Embryonic facial prominence (tissue), 1 donor: ENCODE results near the gene CIB2.
A peak's percentile ranks its signal among the peaks of the same experiment; 100 is the strongest.

Experiments
- DNase-seq: peaks from one replicate; pipeline ENCODE4 v3.0.0-alpha.2; 2016; ENCODE audit errors: extremely low spot score

The CIB2 gene

DNA sequence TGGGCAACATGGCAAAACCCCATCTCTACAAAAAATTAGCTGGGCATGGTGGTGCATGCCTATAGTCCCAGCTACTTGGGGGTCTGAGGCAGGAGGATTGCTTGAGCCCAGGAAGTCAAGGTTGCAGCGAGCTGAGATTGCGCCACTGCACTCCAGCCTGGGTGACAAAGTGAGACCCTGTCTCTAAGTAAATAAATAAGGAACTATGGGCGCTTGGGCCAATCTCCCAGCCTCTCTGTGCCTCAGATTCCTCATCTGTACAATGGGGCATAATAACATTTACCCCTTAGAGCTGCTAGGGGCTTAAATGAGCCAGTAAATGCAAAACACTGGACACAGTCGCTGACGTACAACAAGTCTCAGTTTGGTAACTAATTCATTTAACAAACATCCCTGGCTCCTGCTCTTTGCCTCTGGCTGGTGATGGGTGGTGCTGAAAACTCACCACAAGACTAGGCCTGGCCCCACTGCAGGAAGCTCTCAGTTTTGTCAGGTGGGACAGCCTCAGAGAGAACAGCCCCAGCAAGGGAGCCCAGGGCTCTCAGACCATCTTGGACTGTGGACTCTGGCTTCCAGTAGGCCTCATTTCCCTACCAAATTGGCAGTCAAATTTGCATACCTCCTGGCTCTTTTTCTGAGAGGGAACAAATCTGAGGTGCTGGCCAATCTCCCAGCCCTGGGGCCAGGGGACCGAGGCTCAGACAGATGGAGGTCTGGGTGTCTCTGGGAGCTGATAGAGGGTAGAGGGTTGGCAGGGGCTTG, 47.4 kb downstream of the CIB2 start:
- no peak for DNase-seq

- no peak for DNase-seq
Measured at GRCh38 chr15:78083186-78083585, 48.1 kb downstream of the CIB2 start.

DNA sequence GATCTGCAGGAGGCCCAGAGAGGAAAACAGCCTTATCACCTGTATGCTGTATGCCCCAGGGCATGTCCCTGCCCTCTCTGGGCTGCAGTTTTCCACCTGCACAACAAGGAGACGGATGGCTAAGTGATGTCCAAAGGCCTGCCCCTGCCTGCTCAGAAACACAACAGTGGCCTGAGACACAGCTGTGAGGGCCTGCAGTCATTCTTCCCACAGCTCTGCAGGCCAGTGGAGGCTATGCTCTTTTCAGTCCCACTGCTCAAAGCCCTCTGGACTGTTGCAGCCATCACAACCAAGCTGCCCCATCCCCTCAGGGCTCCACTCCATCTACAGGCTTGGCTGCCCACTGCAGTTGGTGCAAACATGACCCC, 48.5 kb downstream of the CIB2 start:
- DNase-seq, result no peak

DNA sequence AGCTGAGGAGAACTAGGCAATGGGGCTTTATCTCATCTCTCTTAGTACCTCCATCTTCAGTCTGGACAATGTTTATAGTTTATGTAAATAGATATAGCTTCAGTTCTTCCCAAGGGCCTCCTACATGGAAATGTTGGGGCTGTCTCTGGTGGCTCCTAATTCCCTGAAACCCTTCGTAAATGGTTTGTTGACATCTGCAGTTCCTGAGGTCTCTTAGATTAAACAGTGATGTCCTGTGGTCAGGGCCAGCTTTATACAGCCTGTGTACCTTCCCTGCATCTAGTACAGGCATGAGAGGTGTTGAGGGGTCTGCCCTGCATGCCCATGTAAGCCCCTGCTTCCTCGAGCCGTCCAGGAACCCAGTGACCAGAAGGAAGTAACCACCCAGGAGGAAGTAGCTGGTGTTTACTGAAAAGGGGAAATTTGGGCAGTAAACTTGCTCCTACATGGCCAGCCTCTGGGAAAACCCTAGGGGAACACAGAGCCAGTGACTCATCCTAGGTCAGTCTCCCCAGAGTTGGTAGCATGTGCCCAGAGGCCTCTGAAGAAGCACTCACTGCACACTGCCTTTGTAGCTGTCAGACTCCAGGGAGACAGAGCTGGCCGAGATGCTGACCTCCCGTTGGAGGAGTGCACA, 49.0 kb downstream of the CIB2 start:
- no peak for DNase-seq

GRCh38 chr15:78080088-78080460, 51.2 kb downstream of the CIB2 start:
- DNase-seq, result no peak

- DNase-seq, result no peak
Measured at GRCh38 chr15:78079298-78080087, 51.8 kb downstream of the CIB2 start.

GRCh38 chr15:78077871-78078210, 53.4 kb downstream of the CIB2 start:
- DNase-seq, result no peak

DNA sequence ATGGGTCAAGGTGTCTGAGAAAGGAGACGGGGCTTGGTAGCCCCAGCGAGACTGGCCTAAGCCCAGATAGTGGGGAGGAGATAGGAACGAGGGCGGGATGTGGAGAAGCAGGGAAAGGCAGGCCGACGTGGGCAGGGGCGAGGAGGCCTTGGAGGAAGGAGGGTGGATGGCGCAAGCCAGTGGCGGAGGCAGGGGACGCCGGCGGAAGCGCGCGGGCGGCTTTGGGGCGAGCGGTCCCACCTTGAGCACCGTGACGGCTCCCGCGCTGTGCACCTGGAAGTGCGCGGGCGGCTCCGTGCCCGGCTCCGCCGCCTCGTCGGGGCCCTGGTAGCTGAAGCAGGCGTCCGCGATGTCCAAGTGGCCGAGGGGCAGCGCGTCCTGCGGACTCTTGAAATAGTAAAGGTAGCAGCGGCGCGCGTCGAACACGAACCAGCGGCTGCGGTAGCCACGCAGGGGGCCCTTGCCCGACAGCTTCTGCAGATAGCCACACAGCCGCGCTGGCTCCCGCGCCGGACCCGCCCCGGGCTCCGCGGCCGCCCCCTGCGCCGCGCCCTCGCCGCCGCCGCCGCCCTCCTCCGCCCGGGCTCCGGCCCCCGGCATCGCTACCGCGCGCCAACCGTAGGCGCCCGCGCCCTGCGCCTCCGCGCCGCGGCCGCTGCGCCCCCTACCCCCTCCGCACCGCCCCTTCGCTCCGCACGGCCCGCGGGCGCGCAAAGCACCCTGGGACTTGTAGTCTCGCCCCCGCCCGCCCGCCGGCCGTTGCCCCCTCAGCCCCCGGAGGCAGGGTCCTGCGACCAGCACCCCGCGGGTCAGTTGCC, 54.0 kb downstream of the CIB2 start, which contains the start of gene TBC1D2B:
TSS of gene TBC1D2B (minus strand) at position 659 of the 818 bp plus-strand sequence. CDS start at position 600, 59 bp downstream.
- no peak for DNase-seq

DNA sequence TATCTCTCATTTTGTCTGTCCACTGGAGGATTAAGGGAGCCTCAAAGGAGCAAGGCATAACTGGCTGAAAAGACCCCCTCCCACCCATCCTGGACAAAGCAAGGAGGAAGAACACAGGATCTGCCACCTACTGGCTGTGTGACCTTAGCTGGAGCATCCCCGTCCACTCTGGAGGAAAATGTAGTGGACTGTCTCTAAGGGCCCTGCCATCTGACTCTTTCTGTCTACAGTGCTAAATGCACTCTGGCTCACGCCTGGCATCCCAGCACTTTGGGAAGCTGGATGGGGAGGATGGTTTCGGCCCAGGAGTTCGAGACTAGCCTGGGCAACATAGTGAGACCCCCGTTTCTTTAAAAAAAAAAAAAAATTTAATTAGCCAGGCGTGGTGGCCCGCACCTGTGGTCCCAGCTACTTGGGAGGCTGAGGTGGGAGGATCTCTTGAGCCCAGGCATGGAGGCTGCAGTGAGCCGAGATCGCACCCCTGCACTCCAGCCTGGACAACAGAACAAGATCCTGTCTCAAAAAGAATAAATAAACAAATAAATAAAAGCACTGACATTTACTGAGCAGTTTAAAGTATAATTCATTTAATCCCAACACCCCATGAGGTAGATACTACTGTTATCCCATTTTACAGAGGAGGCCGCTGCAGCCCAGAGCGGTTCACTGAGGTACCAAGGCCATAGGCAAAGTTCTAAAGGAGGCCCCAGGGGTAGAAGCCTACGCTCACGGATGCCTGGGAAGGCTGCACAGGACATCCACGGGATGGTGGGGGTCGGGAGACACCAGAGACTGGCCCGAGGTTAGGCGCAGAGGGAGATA, 54.8 kb downstream of the CIB2 start:
- no peak for DNase-seq

DNA sequence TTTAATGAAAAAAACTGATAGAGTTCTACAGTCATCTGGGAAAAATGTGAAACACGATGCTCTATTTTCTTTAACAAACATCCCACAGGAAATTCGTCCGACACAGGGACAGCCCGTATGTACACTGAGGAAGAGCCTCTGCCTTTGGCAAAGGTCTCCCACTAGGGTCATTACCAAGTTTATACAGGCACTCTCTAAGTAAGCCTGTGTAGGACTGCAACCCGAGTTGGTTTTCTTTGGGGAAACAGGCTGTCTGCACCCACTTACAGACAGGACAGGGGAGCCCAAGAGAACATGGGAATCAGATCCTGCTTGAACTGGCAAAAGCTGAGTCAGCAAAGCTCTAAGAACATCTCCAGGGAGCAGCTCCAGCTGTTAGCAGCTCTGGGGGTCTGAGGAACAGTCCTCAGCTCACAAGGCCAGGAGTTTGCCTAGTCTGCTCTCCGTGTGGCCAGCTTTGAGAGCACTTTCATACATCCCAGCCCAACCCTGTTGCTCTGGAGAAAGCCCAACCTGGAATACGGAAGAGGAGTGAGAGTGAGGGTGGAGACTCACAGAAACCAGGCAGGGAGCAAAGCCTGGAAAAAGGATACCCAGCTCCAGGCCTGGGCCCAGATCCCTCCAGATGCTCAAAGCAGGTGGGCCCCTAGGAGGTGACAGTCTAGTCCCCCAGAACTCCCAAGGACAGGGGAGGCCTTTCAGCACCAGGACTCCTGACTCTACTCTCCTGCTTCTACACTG, 55.6 kb downstream of the CIB2 start:
- DNase-seq, result peak; percentile 51

DNA sequence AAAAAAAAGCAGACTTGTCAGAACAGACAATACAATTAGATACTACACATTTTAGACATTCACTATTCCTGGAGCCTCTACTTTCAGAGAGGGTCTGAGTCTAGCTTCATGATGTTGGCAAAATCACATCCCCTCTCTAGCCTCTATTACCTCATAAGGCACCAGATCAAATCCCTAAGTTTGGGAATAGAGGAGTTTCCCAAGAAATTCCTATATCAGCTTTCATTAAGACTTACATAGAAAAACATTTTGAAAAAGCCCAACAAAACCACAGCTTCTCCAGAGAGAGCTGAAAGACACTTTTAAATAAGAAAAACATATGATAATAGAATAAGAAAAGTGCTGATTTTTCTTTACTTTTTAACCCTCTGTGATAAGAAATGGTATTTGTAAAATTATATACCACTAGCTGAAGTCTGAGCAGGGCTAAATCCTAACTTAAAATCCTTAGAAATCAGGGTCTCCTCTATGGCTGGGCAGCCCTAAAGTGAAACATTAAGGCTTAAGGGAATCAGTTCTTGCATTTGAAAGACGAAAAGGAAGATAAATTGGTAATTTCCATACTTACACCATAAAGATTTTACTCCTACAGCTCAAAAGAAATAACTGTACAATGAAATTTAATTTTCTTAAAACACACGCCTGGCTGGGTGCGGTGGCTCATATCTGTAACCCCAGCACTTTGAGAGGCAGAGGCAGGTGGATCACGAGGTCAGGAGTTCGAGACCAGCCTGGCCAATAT, 58.0 kb downstream of the CIB2 start:
- DNase-seq, result no peak

- DNase-seq, result no peak
Measured at GRCh38 chr15:78072080-78072892, 59.0 kb downstream of the CIB2 start.

DNA sequence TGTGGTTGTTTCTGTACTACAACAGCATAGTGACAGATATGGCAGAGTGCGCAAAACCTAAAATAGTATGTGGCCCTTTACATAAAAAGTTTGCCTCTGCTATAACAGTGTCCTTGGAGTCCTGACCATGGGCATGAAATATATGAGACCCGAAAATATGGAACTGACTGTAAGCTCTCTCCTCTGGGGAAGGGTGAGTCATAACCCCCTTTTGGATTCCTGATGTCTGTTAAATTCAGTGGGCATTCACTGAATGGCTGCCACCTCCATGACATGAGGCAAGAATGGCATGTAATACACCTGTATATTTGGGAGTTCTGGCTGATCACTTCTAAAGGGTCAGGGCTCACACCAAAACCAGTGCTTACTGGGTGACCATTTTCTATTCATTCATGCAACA, 59.9 kb downstream of the CIB2 start:
- no peak for DNase-seq

- DNase-seq, result no peak
Measured at GRCh38 chr15:78070049-78070700, 61.1 kb downstream of the CIB2 start.

DNA sequence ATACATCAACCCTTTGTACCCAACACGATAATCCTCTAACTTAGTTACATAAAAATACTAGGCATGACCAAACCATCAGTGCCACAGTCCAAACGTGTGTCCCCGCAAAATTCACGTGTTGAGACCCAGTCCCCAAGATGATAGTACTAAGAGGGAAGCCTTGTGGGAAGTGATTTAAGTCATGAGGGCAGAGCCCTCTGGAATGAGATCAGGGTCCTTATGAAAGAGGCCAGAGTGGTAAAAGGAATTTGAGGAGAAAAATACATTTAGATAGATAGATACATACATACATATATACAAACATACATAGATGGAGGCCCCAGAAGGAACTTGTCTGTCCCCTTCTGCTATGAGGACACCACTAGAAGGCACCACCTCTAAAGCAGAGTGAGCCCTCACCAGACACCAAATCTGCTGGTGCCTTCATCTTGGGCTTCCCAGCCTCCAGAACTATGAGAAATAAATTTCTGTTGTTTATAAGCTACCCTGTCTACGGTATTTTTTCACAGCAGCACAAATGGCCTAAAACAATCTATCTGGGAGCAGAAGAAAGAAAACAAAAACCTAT, 61.7 kb downstream of the CIB2 start:
- DNase-seq, result no peak

DNA sequence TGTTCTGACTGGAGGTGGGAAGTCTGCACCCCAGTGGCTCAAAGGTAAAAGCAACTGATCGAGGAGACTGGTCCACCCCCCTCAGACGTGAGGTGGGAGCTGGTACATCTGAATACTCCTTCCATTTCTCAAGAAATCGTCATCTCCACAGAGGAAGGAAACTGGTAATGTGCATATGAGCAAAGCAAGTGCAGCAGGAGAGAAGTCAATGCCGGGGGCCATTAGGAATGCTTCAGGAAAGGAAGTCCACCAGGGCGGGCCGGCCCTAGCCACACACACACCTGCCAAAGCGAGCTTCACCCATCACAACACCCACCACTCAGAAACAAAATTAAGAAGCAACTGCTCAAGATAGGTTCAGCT, 62.2 kb downstream of the CIB2 start:
- no peak for DNase-seq

DNA sequence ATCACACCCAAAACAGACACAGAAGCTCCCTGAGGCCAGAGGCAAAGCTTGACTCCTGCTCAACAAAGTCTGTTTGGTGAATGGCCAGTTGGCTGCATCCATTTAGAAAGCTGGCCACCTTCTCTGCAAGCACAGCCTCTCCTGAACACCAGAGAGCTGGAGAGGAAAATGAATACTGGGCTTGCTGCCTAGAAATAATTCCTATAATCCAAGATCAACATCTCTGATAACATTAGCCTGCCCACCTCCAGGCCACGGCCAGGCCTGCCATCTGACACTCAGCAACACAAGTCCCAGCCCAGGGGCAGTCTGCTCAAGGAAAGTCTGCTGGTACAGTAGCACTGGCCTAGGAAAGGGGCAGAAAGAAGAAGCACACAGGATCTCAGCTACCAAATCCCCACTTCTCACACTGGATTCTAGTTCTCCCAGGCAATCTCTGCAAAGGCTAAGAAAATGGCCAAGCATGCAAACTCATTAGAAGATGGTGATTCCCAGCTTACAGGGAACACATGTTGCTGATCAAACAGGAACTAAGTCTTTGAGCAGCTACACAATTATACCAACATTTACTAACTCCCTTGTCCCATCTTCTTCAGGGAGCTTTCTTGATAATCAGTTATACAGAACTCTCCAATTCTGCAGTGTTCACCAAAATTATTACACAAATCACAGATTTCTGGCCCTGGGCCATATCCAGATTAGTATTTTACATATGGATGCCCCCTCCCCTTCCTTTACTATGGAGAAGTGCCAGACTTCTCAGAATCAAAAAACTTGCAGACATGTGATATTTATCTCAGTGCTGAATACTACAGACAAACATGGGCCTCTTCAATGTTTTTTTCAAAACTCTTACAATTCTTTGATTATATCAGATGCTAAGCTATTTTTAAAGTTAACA, 63.7 kb downstream of the CIB2 start:
- DNase-seq, result no peak
